HG02852 (cell line): ENCODE measurements around the gene DDAH2.
A peak's percentile ranks its signal among the peaks of the same experiment; 100 is the strongest.

Experiments used
- ATAC-seq: cut with Tn5 transposase; IDR thresholded peaks from one replicate; pipeline ENCODE4 v1.9.1; 2021; ENCODE audit warnings: mild to moderate bottlenecking, moderate library complexity; ENCODE audit not compliant: unreplicated experiment

Gene DDAH2

DNA sequence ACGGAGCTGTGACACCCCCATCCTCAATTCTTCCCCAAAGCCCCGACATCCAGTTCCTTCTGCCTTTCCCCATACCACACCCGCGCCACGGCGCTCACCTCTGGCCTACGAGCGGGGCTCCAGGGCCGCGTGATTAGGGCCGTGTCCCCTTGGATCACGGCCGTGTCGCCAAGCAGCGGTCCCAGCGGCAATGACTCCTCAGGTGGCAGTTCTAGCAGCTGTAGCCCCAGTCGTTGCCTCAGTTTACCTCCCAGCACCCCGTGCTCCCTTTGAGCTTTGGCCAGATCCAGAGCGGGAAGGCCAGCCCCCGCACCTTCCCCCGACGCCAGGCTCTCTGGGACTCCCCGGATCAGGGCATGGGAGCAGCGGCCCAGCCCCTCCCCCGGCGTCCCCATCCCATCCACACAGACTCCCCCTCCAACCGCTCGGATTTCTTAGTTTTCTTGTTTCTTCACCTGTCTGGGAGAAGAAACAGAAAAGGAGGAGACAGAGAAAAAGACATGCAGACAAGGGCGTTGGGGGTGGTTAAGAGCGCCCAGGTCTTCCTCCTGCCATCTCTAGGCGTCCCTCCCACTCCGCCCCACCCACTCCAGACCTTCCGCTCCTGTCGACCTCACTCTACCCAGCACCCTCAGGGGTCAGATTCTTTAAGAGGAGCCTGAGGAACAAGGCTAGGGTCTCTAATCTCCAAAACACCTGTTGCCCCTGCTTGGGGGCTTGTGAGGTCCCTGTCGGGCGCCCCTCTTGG is at the start of gene DDAH2:
TSS of gene DDAH2 (minus strand) at position 533 of the 748 bp plus-strand sequence. CDS start at position 395, 138 bp downstream.
- ATAC-seq: no peak

DNA sequence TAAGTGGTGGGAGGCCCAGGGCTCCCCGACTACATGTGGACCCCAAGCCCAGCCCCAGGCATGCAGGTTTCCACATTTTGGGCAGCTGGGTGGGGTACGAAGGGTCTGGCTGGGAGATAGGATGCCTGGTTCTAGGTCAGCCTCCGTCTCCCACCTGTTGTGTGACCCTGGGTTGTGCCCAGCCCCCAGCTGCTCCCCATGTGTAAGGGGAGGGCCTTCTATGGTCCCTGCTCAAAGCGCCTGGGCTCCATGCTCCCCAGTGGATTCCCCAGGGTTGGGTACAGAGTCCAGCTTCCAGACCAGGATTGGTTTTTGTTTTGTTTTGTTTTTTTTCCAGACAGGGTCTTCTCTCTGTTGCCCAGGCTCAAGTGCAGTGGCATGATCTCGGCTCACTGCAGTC is 49.1 kb upstream of the DDAH2 start:
- ATAC-seq: no peak

- no peak for ATAC-seq
Measured at GRCh38 chr6:31777667-31778050, 48.6 kb upstream of the DDAH2 start.

DNA sequence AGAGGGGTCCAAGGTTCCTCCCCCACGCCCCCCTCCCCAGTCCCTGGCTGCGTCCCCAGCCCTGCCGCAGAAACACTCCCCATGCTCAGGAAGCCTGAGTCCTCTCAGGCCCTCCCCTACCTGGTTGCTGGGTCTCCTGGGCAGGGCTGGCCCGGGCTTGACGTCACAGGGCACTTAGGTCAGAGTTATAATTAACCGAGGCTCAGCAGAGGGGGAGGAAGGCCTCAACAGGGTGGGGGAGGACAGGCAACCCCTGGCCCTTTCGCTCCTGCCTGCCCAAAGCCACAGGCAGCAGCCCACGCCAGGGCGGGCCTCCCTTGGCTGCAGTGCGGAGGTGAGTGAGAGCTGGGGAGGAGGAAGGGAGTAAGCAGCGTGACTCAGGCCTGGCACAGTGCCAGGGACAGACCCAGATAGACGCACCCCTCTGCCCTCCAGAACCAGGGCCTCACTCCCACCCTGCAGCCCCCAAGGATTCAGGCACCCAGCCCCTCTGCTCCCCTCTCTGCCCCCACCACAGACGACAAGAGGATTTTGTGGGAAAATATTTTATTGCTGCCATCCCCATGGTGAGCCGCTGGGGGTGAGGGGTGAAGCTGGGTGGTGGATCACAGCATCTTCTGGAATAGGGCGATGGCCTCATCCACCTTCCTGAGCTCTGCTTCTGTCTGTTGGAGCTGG is 48.0 kb upstream of the DDAH2 start, which contains the start of gene VWA7:
TSS of gene VWA7 (minus strand) at position 340 of the 678 bp plus-strand sequence. CDS start 549 bp downstream, outside the sequence.
- peak; percentile 65 for ATAC-seq

DNA sequence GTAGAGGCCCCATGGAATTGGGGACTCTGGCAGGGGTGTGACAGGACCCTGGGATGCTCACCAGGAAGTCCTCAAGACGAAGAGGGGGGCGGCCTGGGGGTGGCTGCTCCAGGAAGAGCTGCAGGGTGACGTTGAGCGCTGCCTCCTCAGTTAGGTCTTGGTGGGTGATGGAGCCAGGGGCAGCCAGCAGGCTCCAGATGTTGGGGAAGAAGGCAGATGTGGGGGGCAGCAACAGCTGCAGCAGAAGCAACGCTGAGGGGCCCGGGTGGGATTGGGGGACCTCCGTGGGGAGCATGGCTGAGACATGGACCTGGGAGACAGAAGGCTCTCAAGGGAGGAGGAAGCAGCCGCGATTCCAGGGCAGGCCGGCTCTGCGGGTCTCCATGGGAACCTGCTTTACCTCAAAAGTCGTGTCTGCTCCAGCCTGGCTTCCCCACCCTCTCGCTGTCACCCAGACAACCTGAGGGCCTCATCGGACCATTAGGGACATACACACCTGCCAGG is 47.4 kb upstream of the DDAH2 start:
- no peak for ATAC-seq

DNA sequence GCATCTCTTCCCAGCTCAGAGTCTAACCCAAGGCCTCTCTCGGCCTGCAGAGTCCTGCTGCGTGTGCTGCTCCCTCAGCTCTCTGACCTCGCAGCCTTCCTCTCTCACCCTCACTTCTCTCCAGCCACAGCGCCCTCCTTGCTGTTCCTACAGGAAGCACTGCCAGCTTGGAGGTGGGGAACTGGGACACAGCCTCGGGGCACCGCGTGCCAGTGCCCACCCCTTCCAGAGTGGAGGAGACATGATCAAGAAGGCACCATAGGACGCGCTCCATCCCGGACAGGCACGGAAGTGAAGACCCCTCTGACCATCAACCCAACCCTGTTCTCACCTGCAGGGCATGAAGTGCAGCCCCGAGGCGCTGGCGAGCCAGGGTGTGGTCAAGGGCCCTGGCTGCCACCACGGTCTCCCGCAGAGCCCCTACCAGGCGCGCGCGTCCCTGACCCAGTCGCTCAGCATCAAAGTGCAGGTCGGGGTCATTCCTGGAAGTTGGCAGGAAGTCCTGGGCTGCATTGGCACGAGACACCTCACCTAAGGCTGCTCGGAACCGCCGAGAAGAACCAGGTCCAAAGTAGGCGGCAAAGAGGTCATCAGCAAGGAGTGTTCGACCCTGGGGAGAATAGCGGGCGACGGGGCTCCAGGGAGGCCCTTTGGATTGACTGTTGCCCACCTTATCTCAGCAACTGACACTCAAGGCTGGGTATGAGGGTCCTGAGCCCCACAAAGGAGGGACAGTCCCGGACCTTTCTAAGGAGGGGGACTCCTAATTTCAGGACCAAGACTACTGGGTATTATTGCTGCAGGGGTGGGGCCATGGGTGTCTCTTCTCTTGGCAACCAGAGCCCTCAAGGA is 46.8 kb upstream of the DDAH2 start:
- no peak for ATAC-seq

DNA sequence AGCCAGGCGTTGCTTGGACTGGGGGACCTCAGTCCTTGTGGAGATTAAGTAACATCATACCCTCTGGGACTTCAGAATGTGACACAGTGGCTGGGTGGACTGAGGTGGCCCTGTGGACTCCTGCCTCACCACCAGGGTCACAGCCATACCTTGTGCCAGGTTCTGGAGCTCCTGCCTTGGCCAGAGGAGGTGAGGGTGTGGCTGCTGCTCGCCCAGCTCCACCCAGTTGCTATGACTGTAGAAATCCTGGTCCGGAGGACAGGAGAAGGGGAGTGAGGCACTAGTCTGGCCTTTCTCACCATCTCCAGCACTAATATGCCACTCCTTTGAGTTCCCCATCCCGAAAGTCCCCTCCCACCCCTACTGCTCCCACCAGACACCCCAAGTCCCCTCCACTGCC is 46.1 kb upstream of the DDAH2 start:
- no peak for ATAC-seq

- no peak for ATAC-seq
Measured at GRCh38 chr6:31771992-31772358, 42.9 kb upstream of the DDAH2 start.

GRCh38 chr6:31770860-31771259 is 41.8 kb upstream of the DDAH2 start:
- ATAC-seq: no peak

- ATAC-seq: no peak
Measured at GRCh38 chr6:31769684-31770371, 40.7 kb upstream of the DDAH2 start.

DNA sequence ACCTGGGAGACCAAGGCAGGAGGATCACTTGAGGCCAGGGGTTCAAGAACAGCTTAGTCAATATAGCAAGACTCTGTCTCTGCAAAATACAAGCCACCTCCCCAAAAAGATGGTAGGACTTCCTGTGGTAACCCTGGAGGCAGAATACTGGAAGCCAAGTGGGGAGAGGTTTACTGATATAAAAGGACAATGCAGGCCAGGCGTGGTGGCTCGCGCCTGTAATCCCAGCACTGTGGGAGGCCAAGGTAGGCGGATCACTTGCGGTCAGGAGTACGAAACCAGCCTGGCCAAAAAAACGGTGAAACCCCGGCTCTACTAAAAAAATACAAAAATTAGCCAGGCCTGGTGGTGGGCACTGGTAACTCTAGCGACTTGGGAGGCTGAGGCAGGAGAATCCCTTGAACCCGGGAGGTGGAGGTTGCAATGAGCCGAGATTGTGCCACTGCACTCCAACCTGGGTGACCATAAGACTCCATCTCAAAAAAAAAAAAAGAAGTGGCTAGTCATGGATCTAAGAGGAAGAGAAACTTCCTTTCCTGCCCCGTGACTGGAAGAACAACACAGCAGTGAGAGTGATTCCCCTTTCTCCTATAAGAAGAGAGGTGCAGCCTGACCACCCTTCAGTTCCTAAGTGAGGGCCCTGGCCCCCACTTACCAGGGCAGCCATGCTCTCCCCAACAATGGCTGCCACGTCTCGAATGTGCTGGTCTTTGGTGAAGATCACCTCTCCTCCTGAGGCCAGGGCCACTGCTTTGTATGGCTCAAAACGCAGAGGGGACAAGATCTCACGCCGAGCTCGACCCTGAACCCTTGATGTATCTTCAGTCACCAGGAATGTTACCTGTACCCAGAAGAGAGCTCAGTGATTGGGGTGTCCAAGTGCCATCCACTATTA is 39.5 kb upstream of the DDAH2 start:
- ATAC-seq: no peak

DNA sequence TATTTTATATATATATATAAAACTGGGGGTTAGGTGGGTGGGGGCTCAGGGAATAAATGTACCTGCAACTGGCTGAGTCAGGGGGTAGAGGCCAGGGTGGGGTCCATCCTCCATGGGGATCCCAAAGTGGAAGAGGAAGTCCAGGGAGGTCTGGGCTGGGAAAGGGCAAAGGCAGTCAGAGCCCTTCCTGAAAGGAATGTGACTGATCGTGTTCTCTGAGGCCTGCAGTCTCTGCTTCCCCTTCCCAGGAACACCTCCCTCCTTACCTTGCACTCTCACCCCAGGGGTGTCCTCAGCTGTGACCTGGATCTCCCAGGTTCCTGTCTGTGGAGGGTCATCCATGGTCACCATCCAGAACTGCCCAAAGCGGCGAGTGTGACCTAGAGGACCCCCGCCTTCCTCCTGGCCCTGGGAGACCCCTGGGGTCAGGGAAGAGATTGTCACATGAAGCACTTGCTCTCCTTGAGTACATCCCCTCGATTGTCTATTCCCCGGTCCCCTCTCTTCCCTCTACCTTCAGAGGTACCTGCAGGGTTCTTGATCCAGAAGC is 38.1 kb upstream of the DDAH2 start:
- ATAC-seq: no peak

DNA sequence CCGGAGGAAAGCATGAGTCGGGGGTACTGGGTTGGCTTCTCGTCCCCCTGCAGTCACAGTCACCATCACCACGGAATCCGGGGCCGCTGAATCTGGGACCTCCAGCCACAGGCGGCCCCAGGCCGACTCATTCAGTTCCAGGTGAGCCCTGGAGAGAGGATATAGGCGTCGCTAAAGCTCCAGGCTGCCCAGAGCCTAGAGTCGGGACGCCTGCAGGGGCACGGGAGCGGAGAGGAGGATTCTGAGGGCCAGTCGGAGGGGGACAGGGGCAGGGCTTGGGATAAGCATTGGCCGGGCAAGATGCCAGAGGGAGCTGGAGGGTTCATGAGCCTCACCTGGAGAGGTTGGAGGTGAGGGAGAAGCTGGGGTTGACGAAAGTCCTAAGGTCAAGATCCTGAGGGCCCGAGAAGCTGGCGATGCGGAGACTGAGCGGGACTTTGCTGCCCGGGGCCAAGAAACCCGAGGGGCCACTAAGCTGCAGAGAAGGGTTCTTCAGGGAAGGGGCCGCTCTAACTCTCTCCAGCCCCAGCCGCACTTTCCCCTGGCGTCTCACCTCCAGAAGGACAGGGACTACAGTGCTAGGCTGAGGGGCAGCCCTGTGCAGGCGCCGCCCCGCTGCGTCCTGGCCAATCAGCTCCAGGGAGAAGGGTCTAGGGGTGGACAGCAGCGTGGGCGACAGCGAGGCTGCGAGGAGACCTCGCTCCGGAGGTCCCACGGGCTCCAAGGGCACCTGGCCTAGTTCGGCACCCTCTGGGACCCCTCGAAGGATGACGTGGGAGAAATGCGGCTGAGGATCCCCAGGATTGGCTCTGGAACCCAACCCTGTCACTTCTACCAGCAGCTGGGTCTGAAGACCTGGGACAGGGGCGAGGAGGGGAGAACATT is 37.1 kb upstream of the DDAH2 start:
- ATAC-seq: no peak

DNA sequence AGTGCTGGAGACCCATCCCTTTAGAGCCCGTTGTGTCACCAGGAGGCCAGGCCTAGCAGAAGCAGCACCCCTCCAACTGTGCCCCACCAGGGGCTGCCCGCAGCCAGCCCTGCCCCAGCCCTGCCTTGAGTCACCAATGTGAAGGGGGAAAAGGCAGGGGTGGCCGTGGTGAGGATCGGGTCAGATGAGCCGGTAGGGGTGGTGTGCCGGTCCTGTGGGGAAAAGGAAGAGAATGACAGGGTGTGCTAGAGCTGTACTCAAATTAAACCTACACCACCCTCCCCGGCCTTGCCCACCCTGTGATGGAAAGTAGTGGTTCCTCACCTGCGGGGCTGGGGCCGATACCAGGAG is 36.4 kb upstream of the DDAH2 start:
- ATAC-seq: no peak

DNA sequence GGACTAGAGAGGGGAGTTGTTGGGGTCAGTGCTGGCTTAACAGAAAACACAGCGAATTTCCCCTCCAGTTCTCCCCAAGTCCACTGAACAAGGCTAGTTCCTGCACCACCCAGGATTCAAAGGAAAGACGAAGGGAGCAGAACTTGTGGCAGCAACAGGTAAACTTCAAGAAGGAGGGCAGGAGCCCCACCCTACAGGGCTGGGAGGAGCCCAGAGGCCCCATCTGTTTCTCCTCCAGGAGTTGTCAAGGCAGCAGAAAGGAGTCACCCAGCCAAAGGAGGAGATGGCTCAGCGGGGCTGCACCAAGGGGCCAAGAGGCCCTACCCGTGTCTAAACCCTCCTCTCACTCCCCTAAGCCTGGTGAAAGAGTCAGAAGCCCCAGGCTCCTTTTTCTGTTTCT is 35.1 kb upstream of the DDAH2 start:
- no peak for ATAC-seq

- ATAC-seq: no peak
Measured at GRCh38 chr6:31763619-31763940, 34.5 kb upstream of the DDAH2 start.

DNA sequence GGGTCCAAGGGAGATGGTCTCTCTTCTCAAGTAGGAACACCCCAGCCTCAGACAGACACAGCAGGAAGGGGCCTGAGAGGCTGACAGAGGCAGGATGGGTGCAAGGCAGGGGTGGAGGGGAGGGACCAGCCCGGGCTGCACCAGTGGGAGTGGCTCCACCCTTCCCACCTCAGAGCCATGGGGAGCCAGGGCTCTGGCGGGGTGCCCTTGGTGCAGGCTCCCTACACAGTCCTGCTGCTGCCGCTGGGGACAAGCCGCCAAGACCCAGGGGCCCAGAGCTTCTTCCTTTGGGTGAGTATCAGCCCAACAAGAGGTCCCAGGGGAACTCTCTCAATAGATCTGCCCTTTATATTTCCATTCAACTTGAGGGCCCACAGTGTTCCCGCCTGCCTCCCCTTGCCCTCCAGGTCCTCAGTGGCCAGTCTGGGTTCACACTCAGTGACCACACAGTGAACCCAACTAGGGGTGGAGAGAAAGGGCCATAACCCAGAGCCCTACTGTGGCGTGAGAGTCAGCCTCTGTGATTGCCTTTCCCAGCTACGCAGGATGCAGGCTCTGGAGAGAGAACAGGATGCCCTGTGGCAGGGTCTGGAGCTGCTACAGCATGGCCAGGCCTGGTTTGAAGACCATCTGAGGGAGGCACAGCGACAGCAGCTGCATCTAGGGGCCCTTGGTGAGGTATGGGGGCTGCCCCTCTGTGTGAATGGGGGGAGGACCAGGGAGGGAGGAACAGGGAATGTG is 33.9 kb upstream of the DDAH2 start:
- ATAC-seq: no peak

DNA sequence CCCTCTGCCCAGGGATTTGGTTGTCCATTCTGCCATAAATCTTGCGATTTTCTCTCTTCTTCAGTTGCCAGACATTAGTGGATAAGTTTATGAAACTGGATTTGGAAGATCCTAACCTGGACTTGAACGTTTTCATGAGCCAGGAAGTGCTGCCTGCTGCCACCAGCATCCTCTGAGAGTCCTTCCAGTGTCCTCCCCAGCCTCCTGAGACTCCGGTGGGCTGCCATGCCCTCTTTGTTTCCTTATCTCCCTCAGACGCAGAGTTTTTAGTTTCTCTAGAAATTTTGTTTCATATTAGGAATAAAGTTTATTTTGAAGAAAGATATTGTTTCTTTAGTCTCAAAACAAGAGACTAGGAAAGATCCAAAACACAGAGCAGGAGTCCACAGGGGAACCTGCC is 33.3 kb upstream of the DDAH2 start, which contains the start of gene SAPCD1:
TSS of gene SAPCD1 (plus strand) at position 301 of the 400 bp plus-strand sequence. CDS start 399 bp downstream, outside the sequence.
- no peak for ATAC-seq
